Lower lobe of right lung (tissue), 2 donors: Measurements from ENCODE around the gene TTLL5. TPM values are rescaled to one million over a fixed set of nuclear protein-coding genes. Genes with fewer than 3 reads are reported as not detected.

Source experiments
- ATAC-seq, 2 donors: fragments of 200-7000 bp; cut with Tn5 transposase; one replicate each; pipeline ENCODE4 v1.9.1; 2020 to 2022; ENCODE audit warnings: mild to moderate bottlenecking in 2 of 2, moderate library complexity in 2 of 2
- DNase-seq: peaks from one replicate; pipeline ENCODE4 v3.0.0-alpha.2; 2020
- H3K27ac ChIP-seq: fragments of 200-600 bp; one replicate; pipeline ENCODE4 v1.8.0; 2022
- H3K27me3 ChIP-seq: fragments of 200-600 bp; one replicate; pipeline ENCODE4 v1.8.0; 2022; ENCODE audit warnings: low read depth
- H3K36me3 ChIP-seq: fragments of 200-600 bp; one replicate; pipeline ENCODE4 v1.8.0; 2022; ENCODE audit warnings: mild to moderate bottlenecking
- H3K4me1 ChIP-seq: fragments of 200-600 bp; one replicate; pipeline ENCODE4 v1.8.0; 2022
- H3K4me3 ChIP-seq: fragments of 200-600 bp; one replicate; pipeline ENCODE4 v1.8.0; 2022; ENCODE audit warnings: mild to moderate bottlenecking
- H3K9me3 ChIP-seq: fragments of 200-600 bp; one replicate; pipeline ENCODE4 v1.8.0; 2022
- intact Hi-C: fragments of 100-400 bp; cut with DNase I; formaldehyde crosslinking; loops from one replicate; pipeline ENCODE4 v1.11.0; 2022
- total RNA-seq: library from RNA; stranded (reverse); fragmentation: NEBNext Ultra II Directional; extraction: Animal tissue kit (Norgen Biotek cat#: 25700); gene quantifications from one replicate; pipeline ENCODE4 v1.2.1, GENCODE V29; 2021
- TF ChIP-seq, protein P1 (sequence below): fragments of 200-600 bp; IDR thresholded peaks from one replicate; pipeline ENCODE4 v1.8.0; 2022; ENCODE audit warnings: antibody characterized with exemption, mild to moderate bottlenecking
- donor health status: DM: no; HTN: yes; CAD: no; lungs with severe emphysema.

Gene TTLL5
- total RNA-seq, 1 donor from 2014 or later = 32.6 TPM

DNA sequence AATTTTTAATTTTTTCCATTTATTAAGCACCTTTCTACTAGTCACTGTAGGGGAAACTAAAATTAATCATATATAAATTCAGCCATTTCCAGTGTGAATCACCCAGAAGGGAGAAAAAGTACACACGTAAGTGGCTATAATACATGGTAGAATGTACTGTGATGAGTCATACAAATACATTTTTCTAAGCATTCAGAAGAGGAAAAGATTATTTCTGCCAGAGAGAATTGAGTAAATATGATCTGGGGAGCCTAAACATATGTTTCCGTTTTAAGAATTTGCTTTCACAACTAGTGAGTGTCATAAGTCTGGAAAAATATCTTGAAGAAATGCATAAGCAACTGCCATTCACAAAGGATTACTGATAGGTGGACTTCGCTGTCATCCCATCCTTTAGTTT is 218.0 kb downstream of the TTLL5 start:
- H3K36me3 ChIP-seq = no peaks in the 10 kb centered on the region
- no peak overlapping the region for H3K4me3 ChIP-seq
- DNase-seq (no peak), ATAC-seq (no peak)
- TF ChIP-seq, protein P1, sequence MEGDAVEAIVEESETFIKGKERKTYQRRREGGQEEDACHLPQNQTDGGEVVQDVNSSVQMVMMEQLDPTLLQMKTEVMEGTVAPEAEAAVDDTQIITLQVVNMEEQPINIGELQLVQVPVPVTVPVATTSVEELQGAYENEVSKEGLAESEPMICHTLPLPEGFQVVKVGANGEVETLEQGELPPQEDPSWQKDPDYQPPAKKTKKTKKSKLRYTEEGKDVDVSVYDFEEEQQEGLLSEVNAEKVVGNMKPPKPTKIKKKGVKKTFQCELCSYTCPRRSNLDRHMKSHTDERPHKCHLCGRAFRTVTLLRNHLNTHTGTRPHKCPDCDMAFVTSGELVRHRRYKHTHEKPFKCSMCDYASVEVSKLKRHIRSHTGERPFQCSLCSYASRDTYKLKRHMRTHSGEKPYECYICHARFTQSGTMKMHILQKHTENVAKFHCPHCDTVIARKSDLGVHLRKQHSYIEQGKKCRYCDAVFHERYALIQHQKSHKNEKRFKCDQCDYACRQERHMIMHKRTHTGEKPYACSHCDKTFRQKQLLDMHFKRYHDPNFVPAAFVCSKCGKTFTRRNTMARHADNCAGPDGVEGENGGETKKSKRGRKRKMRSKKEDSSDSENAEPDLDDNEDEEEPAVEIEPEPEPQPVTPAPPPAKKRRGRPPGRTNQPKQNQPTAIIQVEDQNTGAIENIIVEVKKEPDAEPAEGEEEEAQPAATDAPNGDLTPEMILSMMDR = no peak
- no peaks in the 10 kb centered on the region for H3K27me3 ChIP-seq
- H3K27ac ChIP-seq = no peak overlapping the region
- peaks cover 11% of the 10 kb centered on the region for H3K4me1 ChIP-seq
- no peaks in the 10 kb centered on the region for H3K9me3 ChIP-seq
- intact Hi-C loops = no loop called here

DNA sequence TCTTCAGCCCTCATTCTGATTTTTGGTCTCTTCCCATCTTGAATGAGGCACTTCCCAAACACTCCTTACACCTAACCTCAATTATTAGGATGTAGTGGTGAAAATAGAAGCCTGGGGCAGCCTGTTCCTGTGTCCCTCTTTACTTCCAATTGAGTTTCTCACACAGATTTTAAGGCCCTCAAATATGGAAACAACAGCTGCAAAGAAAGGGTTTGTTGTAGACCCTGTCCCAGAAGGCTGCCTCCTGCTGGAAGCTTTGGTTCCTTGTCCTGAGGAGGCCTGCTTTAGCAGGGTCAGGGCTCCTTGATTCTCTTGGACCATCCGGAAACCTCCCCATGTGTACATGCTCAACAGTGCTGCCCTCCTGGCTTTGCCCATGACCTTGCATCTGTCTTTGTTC is 219.5 kb downstream of the TTLL5 start:
- DNase-seq (no peak), ATAC-seq (no peak)
- H3K4me1 ChIP-seq = peaks cover 11% of the 10 kb centered on the region
- H3K9me3 ChIP-seq = no peaks in the 10 kb centered on the region
- intact Hi-C loops = no loop called here
- TF ChIP-seq, protein P1 = peak; percentile 6
- no peak overlapping the region for H3K27ac ChIP-seq
- no peak overlapping the region for H3K4me3 ChIP-seq
- H3K27me3 ChIP-seq = no peaks in the 10 kb centered on the region
- no peaks in the 10 kb centered on the region for H3K36me3 ChIP-seq

DNA sequence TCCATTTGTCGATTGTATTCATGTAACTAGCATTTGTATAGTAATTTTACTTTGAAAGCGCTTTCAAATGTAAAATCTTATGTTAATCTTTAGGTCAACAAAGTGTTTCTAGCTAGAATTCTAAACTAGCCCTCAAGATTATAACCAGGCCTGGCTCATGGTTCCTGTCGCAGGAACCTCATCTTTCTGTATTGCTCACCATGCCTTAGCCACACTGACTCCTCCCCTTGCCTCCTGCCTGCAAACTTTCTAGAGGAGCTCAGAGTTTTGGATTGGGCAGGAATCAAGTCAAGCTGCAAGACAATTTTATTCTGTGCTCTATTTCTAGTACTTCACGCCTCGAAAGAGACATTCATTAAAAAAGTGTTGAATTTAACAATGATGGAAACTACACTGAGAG is 220.9 kb downstream of the TTLL5 start:
- H3K9me3 ChIP-seq = no peaks in the 10 kb centered on the region
- H3K4me3 ChIP-seq = no peak overlapping the region
- intact Hi-C loops = no loop called here

DNA sequence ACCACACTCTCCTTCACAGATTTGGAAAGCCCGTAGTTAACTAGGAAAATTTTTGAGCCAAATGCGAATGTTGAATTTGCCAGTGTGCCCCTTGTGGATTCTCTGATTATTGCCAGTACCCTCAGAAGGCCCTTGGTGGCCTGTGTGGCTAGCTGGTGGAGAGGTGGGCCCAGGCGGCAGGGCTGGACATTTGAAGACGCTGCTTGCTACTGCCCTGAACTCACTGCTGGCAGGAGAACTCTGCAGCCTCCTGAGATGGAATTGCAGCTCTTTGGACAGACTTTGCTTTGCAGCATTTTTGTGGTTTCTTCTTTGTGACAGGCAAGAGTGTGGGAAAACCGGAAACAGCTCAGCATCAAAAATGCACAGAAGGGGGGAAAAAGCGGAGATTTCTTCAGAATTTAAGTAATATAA is 223.2 kb downstream of the TTLL5 start:
- peak in 1 of 2 donors; percentile 34 for ATAC-seq
- no peak for DNase-seq

More for the DNA sequence above, 220.9 kb downstream of the TTLL5 start:
- Histone ChIP-seq H3K36me3 (no peaks in the 10 kb centered on the region), H3K27ac (no peak overlapping the region), H3K4me1 (peaks cover 4% of the 10 kb centered on the region), H3K27me3 (no peaks in the 10 kb centered on the region)
- DNase-seq = no peak
- ATAC-seq = no peak
- TF ChIP-seq, protein P1 = no peak

DNA sequence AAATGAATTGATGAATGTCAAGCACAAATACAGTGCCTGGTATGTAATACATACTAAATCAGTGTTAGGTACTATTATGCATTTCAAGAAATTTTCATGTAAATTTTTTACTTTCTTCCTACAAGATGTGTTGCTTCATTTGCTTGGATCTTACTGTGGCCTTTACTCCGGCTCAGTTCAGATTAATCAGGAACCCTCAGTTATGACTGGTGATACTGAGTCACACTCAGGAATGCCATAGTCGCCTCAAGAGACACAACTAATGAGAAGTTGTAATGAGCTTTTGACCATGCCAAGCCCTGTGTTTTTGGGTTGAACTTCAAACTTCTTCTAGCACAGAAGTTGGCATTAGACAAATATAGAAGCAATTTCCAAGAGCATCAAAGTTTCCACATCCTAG is 224.8 kb downstream of the TTLL5 start:
- TF ChIP-seq, protein P1 = no peak
- Histone ChIP-seq H3K4me3 (no peak overlapping the region), H3K36me3 (no peaks in the 10 kb centered on the region), H3K27me3 (no peaks in the 10 kb centered on the region), H3K9me3 (no peaks in the 10 kb centered on the region), H3K4me1 (peaks cover 6% of the 10 kb centered on the region), H3K27ac (no peak overlapping the region)
- no peak for DNase-seq
- ATAC-seq = no peak
- intact Hi-C loops = no loop called here

More for the DNA sequence above, 223.2 kb downstream of the TTLL5 start:
- H3K4me1 ChIP-seq = peaks cover 6% of the 10 kb centered on the region
- no peak overlapping the region for H3K27ac ChIP-seq
- H3K9me3 ChIP-seq = no peaks in the 10 kb centered on the region
- TF ChIP-seq, protein P1 = no peak
- no peak overlapping the region for H3K4me3 ChIP-seq
- intact Hi-C loops = no loop called here
- no peaks in the 10 kb centered on the region for H3K27me3 ChIP-seq
- H3K36me3 ChIP-seq = no peaks in the 10 kb centered on the region
